ENCODE results near the gene PEF1. TPM values are rescaled to one million over a fixed set of nuclear protein-coding genes. Genes with fewer than 3 reads are reported as not detected.

The PEF1 gene
- total RNA-seq, 1 donor from 2014 or later, result 53.0 TPM

GRCh38 chr1:31621847-31622730, 22.6 kb downstream of the PEF1 start:
- peaks cover 5% of the 10 kb centered on the region for H3K27me3 Mint-ChIP-seq (ENCODE audit: low read depth)
- no peak for DNase-seq (ENCODE audit: low spot score)
- H3K4me1 Mint-ChIP-seq (ENCODE audit: low read depth), result peaks cover 18% of the 10 kb centered on the region
- H3K4me3 Mint-ChIP-seq (ENCODE audit: unreplicated experiment), result no peak overlapping the region
- H3K9me3 Mint-ChIP-seq (ENCODE audit: low read depth), result no peaks in the 10 kb centered on the region
- peaks cover 3% of the 10 kb centered on the region for H3K36me3 Mint-ChIP-seq (ENCODE audit: low read depth)
- H3K27ac Mint-ChIP-seq (ENCODE audit: unreplicated experiment), result no peak overlapping the region
- TF ChIP-seq CTCF (IDR thresholded peaks at IDR 0.05), result no peak

- Mint-ChIP-seq H3K27ac (ENCODE audit: unreplicated experiment) (no peak overlapping the region), H3K27me3 (ENCODE audit: low read depth) (peaks cover 9% of the 10 kb centered on the region), H3K36me3 (ENCODE audit: low read depth) (no peaks in the 10 kb centered on the region), H3K9me3 (ENCODE audit: low read depth) (no peaks in the 10 kb centered on the region), H3K4me3 (ENCODE audit: unreplicated experiment) (no peak overlapping the region), H3K4me1 (ENCODE audit: low read depth) (peaks cover 12% of the 10 kb centered on the region)
- no peak for TF ChIP-seq CTCF (IDR thresholded peaks at IDR 0.05)
- no peak for DNase-seq (ENCODE audit: low spot score)
Measured at GRCh38 chr1:31621498-31621820, 23.2 kb downstream of the PEF1 start.

GRCh38 chr1:31620631-31621497, 23.8 kb downstream of the PEF1 start:
- Mint-ChIP-seq H3K27ac (ENCODE audit: unreplicated experiment) (no peak overlapping the region), H3K36me3 (ENCODE audit: low read depth) (no peaks in the 10 kb centered on the region), H3K4me1 (ENCODE audit: low read depth) (peaks cover 7% of the 10 kb centered on the region), H3K27me3 (ENCODE audit: low read depth) (peaks cover 10% of the 10 kb centered on the region), H3K9me3 (ENCODE audit: low read depth) (no peaks in the 10 kb centered on the region), H3K4me3 (ENCODE audit: unreplicated experiment) (no peak overlapping the region)
- DNase-seq (ENCODE audit: low spot score), result no peak
- no peak for TF ChIP-seq CTCF (IDR thresholded peaks at IDR 0.05)

- no peaks in the 10 kb centered on the region for H3K9me3 Mint-ChIP-seq (ENCODE audit: low read depth)
- H3K36me3 Mint-ChIP-seq (ENCODE audit: low read depth), result no peaks in the 10 kb centered on the region
- peaks cover 10% of the 10 kb centered on the region for H3K27me3 Mint-ChIP-seq (ENCODE audit: low read depth)
- no peak for DNase-seq (ENCODE audit: low spot score)
- no peak for TF ChIP-seq CTCF (IDR thresholded peaks at IDR 0.05)
- H3K27ac Mint-ChIP-seq (ENCODE audit: unreplicated experiment), result no peak overlapping the region
- H3K4me3 Mint-ChIP-seq (ENCODE audit: unreplicated experiment), result no peak overlapping the region
- H3K4me1 Mint-ChIP-seq (ENCODE audit: low read depth), result peaks cover 10% of the 10 kb centered on the region
Measured at GRCh38 chr1:31618916-31619846, 25.5 kb downstream of the PEF1 start.
